ENCODE measurements around the gene TACC3. TPM values are rescaled to one million over a fixed set of nuclear protein-coding genes. Genes with fewer than 3 reads are reported as not detected.

The TACC3 gene
- polyA plus RNA-seq, 1 experiment, result 24.0 TPM

GRCh38 chr4:1743975-1744374 is 22.7 kb downstream of the TACC3 start:
- ChIA-PET CTCF (interaction anchor here (2.4 to 11.5 kb wide), 4 partner anchors 13 to 164 kb away, joined by 8 to 148 read pairs (median 53); no protein-coding TSS in a partner anchor), POLR2A (no interaction called here)
- no peaks in the 10 kb centered on the region for H3K27me3 ChIP-seq (ENCODE audit: control insufficient read depth, insufficient read depth, low read length)
- no peak for TF ChIP-seq CTCF (IDR thresholded peaks at IDR 0.05; ENCODE audit: insufficient read depth, low read depth, low read length)
- no peak for DNase-seq (ENCODE audit: low read depth)
- H3K4me3 ChIP-seq (ENCODE audit: low read depth, low read length), result no peak overlapping the region
- peaks cover 9% of the 10 kb centered on the region for H3K36me3 ChIP-seq (ENCODE audit: control insufficient read depth, insufficient read depth, low read length)

DNA sequence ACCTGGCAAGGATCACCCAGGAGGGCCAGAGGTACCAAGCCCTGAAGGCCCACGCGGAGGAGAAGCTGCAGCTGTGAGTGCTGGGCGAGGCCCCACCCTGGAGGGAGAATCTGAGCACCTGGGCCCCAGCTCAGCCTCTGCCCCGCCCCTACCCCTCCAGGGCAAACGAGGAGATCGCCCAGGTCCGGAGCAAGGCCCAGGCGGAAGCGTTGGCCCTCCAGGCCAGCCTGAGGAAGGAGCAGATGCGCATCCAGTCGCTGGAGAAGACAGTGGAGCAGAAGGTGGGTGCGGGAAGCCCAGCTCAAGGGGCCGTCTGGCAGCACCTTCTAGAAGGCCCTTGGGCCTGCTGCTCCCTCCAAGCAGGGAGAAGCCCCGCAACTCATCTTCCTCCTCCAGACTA is 23.2 kb downstream of the TACC3 start:
- H3K36me3 ChIP-seq (ENCODE audit: control insufficient read depth, insufficient read depth, low read length), result peaks cover 9% of the 10 kb centered on the region
- no peak for TF ChIP-seq CTCF (IDR thresholded peaks at IDR 0.05; ENCODE audit: insufficient read depth, low read depth, low read length)
- CTCF ChIA-PET, result interaction anchor here (1.0 to 11.5 kb wide), 7 partner anchors 8 to 163 kb away, joined by 3 to 148 read pairs (median 8); no protein-coding TSS in a partner anchor
- H3K27me3 ChIP-seq (ENCODE audit: control insufficient read depth, insufficient read depth, low read length), result no peaks in the 10 kb centered on the region
- POLR2A ChIA-PET, result no interaction called here
- no peak overlapping the region for H3K4me3 ChIP-seq (ENCODE audit: low read depth, low read length)
- DNase-seq (ENCODE audit: low read depth), result no peak

- Histone ChIP-seq H3K27me3 (ENCODE audit: control insufficient read depth, insufficient read depth, low read length) (no peaks in the 10 kb centered on the region), H3K4me3 (ENCODE audit: low read depth, low read length) (no peak overlapping the region), H3K36me3 (ENCODE audit: control insufficient read depth, insufficient read depth, low read length) (peaks cover 8% of the 10 kb centered on the region)
- ChIA-PET CTCF (interaction anchor here (0.6 to 11.5 kb wide), 13 partner anchors 8 to 173 kb away, joined by 3 to 148 read pairs (median 6); no protein-coding TSS in a partner anchor), POLR2A (no interaction called here)
- TF ChIP-seq CTCF (IDR thresholded peaks at IDR 0.05; ENCODE audit: insufficient read depth, low read depth, low read length), result no peak
- DNase-seq (ENCODE audit: low read depth), result no peak
Measured at GRCh38 chr4:1745165-1745564, 23.8 kb downstream of the TACC3 start.

GRCh38 chr4:1745697-1746096 is 24.4 kb downstream of the TACC3 start:
- TF ChIP-seq CTCF (IDR thresholded peaks at IDR 0.05; ENCODE audit: insufficient read depth, low read depth, low read length), result no peak
- POLR2A ChIA-PET, result no interaction called here
- H3K27me3 ChIP-seq (ENCODE audit: control insufficient read depth, insufficient read depth, low read length), result no peaks in the 10 kb centered on the region

GRCh38 chr4:1746265-1746691 is 25.0 kb downstream of the TACC3 start:
- Histone ChIP-seq H3K27me3 (ENCODE audit: control insufficient read depth, insufficient read depth, low read length) (no peaks in the 10 kb centered on the region), H3K36me3 (ENCODE audit: control insufficient read depth, insufficient read depth, low read length) (peaks cover 4% of the 10 kb centered on the region), H3K4me3 (ENCODE audit: low read depth, low read length) (no peak overlapping the region)
- no peak for DNase-seq (ENCODE audit: low read depth)
- ChIA-PET POLR2A (no interaction called here), CTCF (interaction anchor here (1.3 to 11.5 kb wide), 9 partner anchors 8 to 162 kb away, joined by 4 to 148 read pairs (median 11); no protein-coding TSS in a partner anchor)
- peak; percentile 94 for TF ChIP-seq CTCF (IDR thresholded peaks at IDR 0.05; ENCODE audit: insufficient read depth, low read depth, low read length)

More at GRCh38 chr4:1745697-1746096, 24.4 kb downstream of the TACC3 start:
- no peak for DNase-seq (ENCODE audit: low read depth)
- Histone ChIP-seq H3K36me3 (ENCODE audit: control insufficient read depth, insufficient read depth, low read length) (peaks cover 7% of the 10 kb centered on the region), H3K4me3 (ENCODE audit: low read depth, low read length) (no peak overlapping the region)
- CTCF ChIA-PET, result interaction anchor here (0.6 to 11.5 kb wide), 12 partner anchors 9 to 172 kb away, joined by 3 to 148 read pairs (median 7); no protein-coding TSS in a partner anchor
